Measurements from ENCODE around the gene CARD10. TPM values are rescaled to one million over a fixed set of nuclear protein-coding genes. Genes with fewer than 3 reads are reported as not detected.
A peak's percentile ranks its signal among the peaks of the same experiment; 100 is the strongest.

The CARD10 gene
- total RNA-seq, 2 donors from 2014 or later: 17.4 to 28.7 TPM

DNA sequence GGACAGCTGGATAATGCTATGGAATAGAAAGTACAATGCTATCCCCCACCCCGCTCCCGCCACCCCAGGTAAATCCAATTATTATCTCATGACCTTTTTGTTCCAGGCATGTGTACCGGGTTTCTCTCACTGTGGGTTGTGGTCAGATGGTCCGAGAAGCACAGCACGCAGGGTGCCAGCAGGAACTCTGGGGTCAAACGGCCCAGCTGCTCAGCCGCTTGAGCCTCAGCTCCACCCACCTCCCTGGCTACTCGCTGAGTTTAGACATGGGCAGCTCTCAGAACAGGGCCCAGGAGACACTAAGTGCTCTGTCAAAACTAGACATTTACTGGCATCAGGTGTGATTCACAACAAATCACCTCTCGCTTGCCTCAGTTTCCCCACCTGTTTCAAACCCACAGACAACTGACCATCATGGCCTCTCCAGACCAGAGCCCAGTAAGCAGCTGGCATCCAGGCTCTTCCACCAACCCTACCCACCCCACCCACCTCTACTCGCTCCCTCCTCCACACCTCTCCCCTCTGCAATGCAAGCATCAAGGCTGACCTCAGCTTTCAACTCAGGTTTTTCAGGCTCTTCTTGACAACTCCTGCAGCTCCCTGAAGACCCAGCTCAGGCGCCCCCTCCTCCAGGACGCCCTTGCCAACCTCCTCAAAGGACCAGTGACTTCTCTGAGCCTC lies 20.0 kb downstream of the CARD10 start:
- WGBS, 2 donors: 57 to 79% methylated on average over 12 of the region's 12 CpGs
- no peak for ATAC-seq
- no peak for DNase-seq
- Histone ChIP-seq H3K27ac (peak overlapping the region in 3 of 4 donors; percentile 88 to 95 (median 93)), H3K4me3 (no peak overlapping the region), H3K9me3 (no peaks in the 10 kb centered on the region), H3K27me3 (no peaks in the 10 kb centered on the region), H3K4me1 (peaks cover 58% of the 10 kb centered on the region), H3K36me3 (replicated peaks in 1 of 2; ENCODE audit: insufficient read depth in 1 of 2, low read depth in 2 of 2) (no peaks in the 10 kb centered on the region)
- TF ChIP-seq POLR2A (IDR thresholded peaks at IDR 0.05): no peak
- TF ChIP-seq, protein P1, sequence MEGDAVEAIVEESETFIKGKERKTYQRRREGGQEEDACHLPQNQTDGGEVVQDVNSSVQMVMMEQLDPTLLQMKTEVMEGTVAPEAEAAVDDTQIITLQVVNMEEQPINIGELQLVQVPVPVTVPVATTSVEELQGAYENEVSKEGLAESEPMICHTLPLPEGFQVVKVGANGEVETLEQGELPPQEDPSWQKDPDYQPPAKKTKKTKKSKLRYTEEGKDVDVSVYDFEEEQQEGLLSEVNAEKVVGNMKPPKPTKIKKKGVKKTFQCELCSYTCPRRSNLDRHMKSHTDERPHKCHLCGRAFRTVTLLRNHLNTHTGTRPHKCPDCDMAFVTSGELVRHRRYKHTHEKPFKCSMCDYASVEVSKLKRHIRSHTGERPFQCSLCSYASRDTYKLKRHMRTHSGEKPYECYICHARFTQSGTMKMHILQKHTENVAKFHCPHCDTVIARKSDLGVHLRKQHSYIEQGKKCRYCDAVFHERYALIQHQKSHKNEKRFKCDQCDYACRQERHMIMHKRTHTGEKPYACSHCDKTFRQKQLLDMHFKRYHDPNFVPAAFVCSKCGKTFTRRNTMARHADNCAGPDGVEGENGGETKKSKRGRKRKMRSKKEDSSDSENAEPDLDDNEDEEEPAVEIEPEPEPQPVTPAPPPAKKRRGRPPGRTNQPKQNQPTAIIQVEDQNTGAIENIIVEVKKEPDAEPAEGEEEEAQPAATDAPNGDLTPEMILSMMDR (IDR thresholded peaks at IDR 0.05): no peak
- intact Hi-C loops (cut with DNase I): no loop called here

DNA sequence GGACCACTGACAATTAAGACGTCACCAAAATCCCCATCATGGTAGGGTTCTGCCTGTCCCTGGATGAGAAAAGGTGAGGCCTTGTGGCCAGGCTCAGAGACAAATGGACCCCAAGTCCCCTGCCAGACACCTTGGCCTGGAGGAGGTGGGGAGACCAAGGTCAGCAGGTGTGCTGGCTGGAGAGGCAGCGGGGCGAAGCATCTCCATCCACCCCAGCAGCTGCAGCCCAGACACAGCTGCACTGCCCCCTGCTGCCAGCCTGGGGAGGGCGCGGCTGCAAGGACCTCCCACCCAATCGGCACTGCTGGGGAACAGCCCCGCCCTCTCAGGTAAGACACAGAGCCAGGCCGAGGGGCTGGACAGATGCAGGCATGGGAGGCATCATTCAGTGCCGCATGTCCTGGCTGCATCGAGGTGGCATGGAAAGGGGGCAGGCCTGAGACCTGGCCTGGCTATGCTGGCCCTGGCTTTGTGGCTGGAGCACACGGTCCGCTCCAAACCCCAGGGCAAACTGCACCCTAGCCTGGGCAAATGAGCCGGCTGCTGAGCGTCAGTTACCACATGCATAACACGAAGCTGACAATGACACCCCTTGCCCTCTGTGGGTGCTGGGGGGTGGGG lies 20.8 kb downstream of the CARD10 start:
- intact Hi-C loops (cut with DNase I): no loop called here
- TF ChIP-seq, protein P1 (IDR thresholded peaks at IDR 0.05): peak; percentile 44 to 75 (median 66)
- no peak for TF ChIP-seq POLR2A (IDR thresholded peaks at IDR 0.05)
- H3K4me3 ChIP-seq: no peak overlapping the region
- H3K27ac ChIP-seq: no peak overlapping the region
- no peaks in the 10 kb centered on the region for H3K36me3 ChIP-seq (replicated peaks in 1 of 2; ENCODE audit: insufficient read depth in 1 of 2, low read depth in 2 of 2)
- H3K27me3 ChIP-seq: no peaks in the 10 kb centered on the region
- DNase-seq (peak; percentile 63 to 80 (median 66)), ATAC-seq (no peak)
- WGBS, 2 donors: 30 to 43% methylated on average over 2 to 15 of the region's 15 CpGs
- peaks cover 50% of the 10 kb centered on the region for H3K4me1 ChIP-seq
- no peaks in the 10 kb centered on the region for H3K9me3 ChIP-seq

DNA sequence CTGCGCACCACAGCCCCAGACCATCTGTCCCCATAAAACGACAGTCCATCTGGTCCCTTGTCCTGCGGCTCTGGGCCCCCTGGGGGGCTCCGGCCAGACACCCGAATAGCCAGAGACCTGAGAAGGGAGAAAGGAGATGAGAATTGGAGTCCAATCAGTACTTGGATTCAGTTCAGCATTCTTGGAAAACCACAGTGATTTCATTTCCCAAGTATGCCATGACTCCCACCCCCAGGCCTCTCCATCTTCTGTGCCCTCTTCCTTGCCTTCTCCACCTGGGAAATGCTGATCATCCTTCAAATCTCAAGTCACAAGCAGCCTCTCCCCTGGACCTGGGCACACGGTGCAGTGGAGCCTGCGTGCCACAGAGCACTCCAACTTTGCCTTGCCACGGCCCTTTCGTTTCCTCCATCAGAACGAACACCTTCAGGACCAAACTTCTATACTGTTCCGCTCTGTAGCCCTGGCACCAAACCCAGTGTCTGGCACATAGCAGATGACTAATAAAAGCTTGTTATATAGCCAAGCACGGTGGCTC lies 22.1 kb downstream of the CARD10 start:
- Histone ChIP-seq H3K9me3 (no peaks in the 10 kb centered on the region), H3K27me3 (no peaks in the 10 kb centered on the region), H3K36me3 (replicated peaks in 1 of 2; ENCODE audit: insufficient read depth in 1 of 2, low read depth in 2 of 2) (no peaks in the 10 kb centered on the region), H3K4me3 (no peak overlapping the region), H3K4me1 (peaks cover 37% of the 10 kb centered on the region), H3K27ac (no peak overlapping the region)
- 88 to 89% methylated on average over 12 of the region's 12 CpGs for WGBS, 2 donors
- intact Hi-C loops (cut with DNase I): no loop called here
- ATAC-seq: no peak
- no peak for TF ChIP-seq POLR2A (IDR thresholded peaks at IDR 0.05)
- TF ChIP-seq, protein P1 (IDR thresholded peaks at IDR 0.05): no peak
- no peak for DNase-seq

DNA sequence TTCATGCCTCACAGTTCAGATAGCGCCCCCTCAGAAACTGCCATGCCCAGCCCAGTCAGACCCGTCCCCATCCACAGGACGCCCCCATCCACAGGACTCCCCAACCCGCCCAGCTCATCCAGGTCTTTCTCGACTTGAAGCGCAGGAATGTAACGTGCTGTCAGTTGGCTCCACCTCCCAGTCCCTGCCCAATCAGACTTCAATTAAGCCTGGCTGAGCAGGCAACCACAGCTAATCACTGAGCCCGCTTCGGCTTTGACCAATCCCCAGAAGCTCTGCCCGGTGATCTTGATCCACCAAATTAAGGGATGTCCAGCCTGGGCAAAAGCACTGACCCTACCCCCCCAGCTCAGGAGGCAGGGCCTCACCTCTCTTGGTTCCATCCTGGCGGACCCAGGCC lies 22.6 kb downstream of the CARD10 start:
- intact Hi-C loops (cut with DNase I): no loop called here
- Histone ChIP-seq H3K9me3 (no peaks in the 10 kb centered on the region), H3K4me3 (no peak overlapping the region), H3K4me1 (peaks cover 33% of the 10 kb centered on the region), H3K27me3 (no peaks in the 10 kb centered on the region), H3K27ac (no peak overlapping the region), H3K36me3 (replicated peaks in 1 of 2; ENCODE audit: insufficient read depth in 1 of 2, low read depth in 2 of 2) (no peaks in the 10 kb centered on the region)
- ATAC-seq: no peak
- no peak for DNase-seq
- TF ChIP-seq, protein P1 (IDR thresholded peaks at IDR 0.05): no peak
- TF ChIP-seq POLR2A (IDR thresholded peaks at IDR 0.05): no peak
- WGBS, 2 donors: 85 to 92% methylated on average over 9 to 10 of the region's 11 CpGs

Measured in body of pancreas (tissue), 4 donors.